BLaER1 treated with 17β-estradiol and CSF1 and Interleukin-3, amounts not matched to agents 10 nM and 100 nM (cell line): ENCODE results near the gene SMAD6.

ENCODE experiments used
- H3K27ac ChIP-seq, 11 experiments: shearing (Covaris generic); formaldehyde crosslinking; 2 replicates each; pipeline ENCODE4 v1.8.1; 2022
- H3K27me3 ChIP-seq, 11 experiments: shearing (Covaris generic); formaldehyde crosslinking; 2 replicates each; pipeline ENCODE4 v1.8.1; 2022
- H3K36me3 ChIP-seq, 11 experiments: shearing (Covaris generic); formaldehyde crosslinking; 2 replicates each; pipeline ENCODE4 v1.8.1; 2022
- H3K4me1 ChIP-seq, 10 experiments: shearing (Covaris generic); formaldehyde crosslinking; 2 replicates each; pipeline ENCODE4 v1.8.1; 2022
- H3K4me2 ChIP-seq, 11 experiments: shearing (Covaris generic); formaldehyde crosslinking; 2 replicates each; pipeline ENCODE4 v1.8.1; 2022
- H3K4me3 ChIP-seq, 10 experiments: shearing (Covaris generic); formaldehyde crosslinking; 2 replicates each; pipeline ENCODE4 v1.8.1; 2022
- H3K9ac ChIP-seq, 11 experiments: shearing (Covaris generic); formaldehyde crosslinking; 2 replicates each; pipeline ENCODE4 v1.8.1; 2022
- H3K9me3 ChIP-seq, 11 experiments: shearing (Covaris generic); formaldehyde crosslinking; replicated peaks in 1 of 11; 2 replicates each; pipeline ENCODE4 v1.8.1; 2022
- H4K20me1 ChIP-seq, 11 experiments: shearing (Covaris generic); formaldehyde crosslinking; 2 replicates each; pipeline ENCODE4 v1.8.1; 2022
- Cebpa-rat ChIP-seq, 11 experiments: shearing (Covaris generic); IDR thresholded peaks; 2 replicates each; pipeline ENCODE4 v1.8.1; 2022

The SMAD6 gene

GRCh38 chr15:66780172-66780972 lies 78.3 kb downstream of the SMAD6 start:
- Histone ChIP-seq H3K9me3 (no peaks in the 10 kb centered on the region), H3K27ac (no peak overlapping the region), H3K36me3 (peaks cover 0 to 30% (median 0%) of the 10 kb centered on the region in 11 experiments; a peak in 5 of 22 replicates), H3K4me2 (no peak overlapping the region), H3K27me3 (no peaks in the 10 kb centered on the region), H3K9ac (no peak overlapping the region), H3K4me3 (no peak overlapping the region), H3K4me1 (peaks cover 4 to 23% (median 12%) of the 10 kb centered on the region in 10 experiments; a peak in 19 of 20 replicates), H4K20me1 (peaks cover 0 to 92% (median 0%) of the 10 kb centered on the region in 11 experiments; a peak in 9 of 22 replicates)
- TF ChIP-seq Cebpa-rat (IDR thresholded peaks at IDR 0.05): no peak

GRCh38 chr15:66780973-66781718 lies 79.1 kb downstream of the SMAD6 start:
- Histone ChIP-seq H3K9ac (no peak overlapping the region), H3K27ac (no peak overlapping the region), H3K4me1 (peaks cover 11 to 31% (median 18%) of the 10 kb centered on the region in 10 experiments), H4K20me1 (peaks cover 0 to 92% (median 0%) of the 10 kb centered on the region in 11 experiments; a peak in 9 of 22 replicates), H3K4me3 (no peak overlapping the region), H3K27me3 (no peaks in the 10 kb centered on the region), H3K9me3 (no peaks in the 10 kb centered on the region), H3K4me2 (no peak overlapping the region), H3K36me3 (peaks cover 0 to 30% (median 0%) of the 10 kb centered on the region in 11 experiments; a peak in 5 of 22 replicates)
- TF ChIP-seq Cebpa-rat (IDR thresholded peaks at IDR 0.05): no peak

- no peak overlapping the region for H3K4me3 ChIP-seq
- no peak overlapping the region for H3K4me2 ChIP-seq
- no peak for TF ChIP-seq Cebpa-rat (IDR thresholded peaks at IDR 0.05)
- H3K27me3 ChIP-seq: no peaks in the 10 kb centered on the region
- no peak overlapping the region for H3K27ac ChIP-seq
- H3K36me3 ChIP-seq: peaks cover 0 to 30% (median 0%) of the 10 kb centered on the region in 11 experiments; a peak in 5 of 22 replicates
- peaks cover 0 to 76% (median 0%) of the 10 kb centered on the region in 11 experiments; a peak in 9 of 22 replicates for H4K20me1 ChIP-seq
- H3K9me3 ChIP-seq: no peaks in the 10 kb centered on the region
- peaks cover 12 to 39% (median 29%) of the 10 kb centered on the region in 10 experiments for H3K4me1 ChIP-seq
- no peak overlapping the region for H3K9ac ChIP-seq
Observed at GRCh38 chr15:66782785-66783184, 80.7 kb downstream of the SMAD6 start.

GRCh38 chr15:66783314-66783713 lies 81.3 kb downstream of the SMAD6 start:
- Histone ChIP-seq H3K36me3 (peaks cover 0 to 30% (median 0%) of the 10 kb centered on the region in 11 experiments; a peak in 5 of 22 replicates), H4K20me1 (peaks cover 0 to 70% (median 0%) of the 10 kb centered on the region in 11 experiments; a peak in 8 of 22 replicates), H3K27ac (no peak overlapping the region), H3K9ac (no peak overlapping the region), H3K4me3 (no peak overlapping the region), H3K9me3 (no peaks in the 10 kb centered on the region), H3K4me2 (no peak overlapping the region), H3K4me1 (peaks cover 12 to 39% (median 29%) of the 10 kb centered on the region in 10 experiments), H3K27me3 (no peaks in the 10 kb centered on the region)
- TF ChIP-seq Cebpa-rat (IDR thresholded peaks at IDR 0.05): no peak

- no peak overlapping the region for H3K27ac ChIP-seq
- H3K4me1 ChIP-seq: peaks cover 12 to 39% (median 29%) of the 10 kb centered on the region in 10 experiments
- no peaks in the 10 kb centered on the region for H3K9me3 ChIP-seq
- H3K9ac ChIP-seq: no peak overlapping the region
- H4K20me1 ChIP-seq: peaks cover 0 to 66% (median 0%) of the 10 kb centered on the region in 11 experiments; a peak in 8 of 22 replicates
- H3K27me3 ChIP-seq: no peaks in the 10 kb centered on the region
- H3K4me3 ChIP-seq: no peak overlapping the region
- TF ChIP-seq Cebpa-rat (IDR thresholded peaks at IDR 0.05): no peak
- H3K36me3 ChIP-seq: peaks cover 0 to 30% (median 0%) of the 10 kb centered on the region in 11 experiments; a peak in 5 of 22 replicates
- no peak overlapping the region for H3K4me2 ChIP-seq
Observed at GRCh38 chr15:66783725-66784124, 81.7 kb downstream of the SMAD6 start.

GRCh38 chr15:66784174-66784573 lies 82.1 kb downstream of the SMAD6 start:
- no peak for TF ChIP-seq Cebpa-rat (IDR thresholded peaks at IDR 0.05)
- Histone ChIP-seq H3K27ac (no peak overlapping the region), H3K4me1 (peaks cover 12 to 39% (median 29%) of the 10 kb centered on the region in 10 experiments), H3K4me3 (no peak overlapping the region), H3K27me3 (no peaks in the 10 kb centered on the region), H3K4me2 (0 out of 22 replicates have a peak overlapping the region, but pooled peaks of 1 of the 11 experiments have one; percentile 70), H3K9me3 (no peaks in the 10 kb centered on the region), H3K9ac (no peak overlapping the region), H4K20me1 (peaks cover 0 to 62% (median 0%) of the 10 kb centered on the region in 11 experiments; a peak in 8 of 22 replicates), H3K36me3 (peaks cover 0 to 30% (median 0%) of the 10 kb centered on the region in 11 experiments; a peak in 5 of 22 replicates)

GRCh38 chr15:66785637-66786036 lies 83.6 kb downstream of the SMAD6 start:
- Histone ChIP-seq H3K4me1 (peaks cover 12 to 31% (median 28%) of the 10 kb centered on the region in 10 experiments), H3K27me3 (no peaks in the 10 kb centered on the region), H3K4me3 (no peak overlapping the region), H4K20me1 (peaks cover 0 to 47% (median 0%) of the 10 kb centered on the region in 11 experiments; a peak in 8 of 22 replicates), H3K27ac (no peak overlapping the region), H3K36me3 (peaks cover 0 to 27% (median 0%) of the 10 kb centered on the region in 11 experiments; a peak in 5 of 22 replicates), H3K9ac (no peak overlapping the region), H3K9me3 (no peaks in the 10 kb centered on the region), H3K4me2 (peak overlapping the region; percentile 36 to 70 (median 55); a peak in 21 of 22 replicates)
- TF ChIP-seq Cebpa-rat (IDR thresholded peaks at IDR 0.05): no peak

GRCh38 chr15:66786222-66786621 lies 84.2 kb downstream of the SMAD6 start:
- peaks cover 12 to 31% (median 28%) of the 10 kb centered on the region in 10 experiments for H3K4me1 ChIP-seq
- no peaks in the 10 kb centered on the region for H3K9me3 ChIP-seq
- no peak overlapping the region for H3K4me3 ChIP-seq
- peaks cover 0 to 41% (median 0%) of the 10 kb centered on the region in 11 experiments; a peak in 8 of 22 replicates for H4K20me1 ChIP-seq
- TF ChIP-seq Cebpa-rat (IDR thresholded peaks at IDR 0.05): no peak
- H3K27ac ChIP-seq: no peak overlapping the region
- peak overlapping the region; percentile 36 to 70 (median 55); a peak in 20 of 22 replicates for H3K4me2 ChIP-seq
- no peaks in the 10 kb centered on the region for H3K27me3 ChIP-seq
- no peak overlapping the region for H3K9ac ChIP-seq
- peaks cover 0 to 21% (median 0%) of the 10 kb centered on the region in 11 experiments; a peak in 5 of 22 replicates for H3K36me3 ChIP-seq
